Glutamatergic neuron (in vitro differentiated cells): ENCODE results near the gene RPEL1. TPM values are rescaled to one million over a fixed set of nuclear protein-coding genes. Genes with fewer than 3 reads are reported as not detected.
A peak's percentile ranks its signal among the peaks of the same experiment; 100 is the strongest.
"Not testable (repeated sequence)": the region's sequence is repeated elsewhere in the genome, so short reads cannot be mapped to it uniquely, and the experiment has no call there.

Experiments used
- DNase-seq: peaks from one replicate; pipeline ENCODE4 v3.0.0; 2022
- H3K27ac Mint-ChIP-seq: one replicate; pipeline ENCODE4 v1.8.0; 2020; ENCODE audit warnings: mild to moderate bottlenecking, mixed read lengths, inconsistent platforms; ENCODE audit not compliant: unreplicated experiment
- H3K27me3 Mint-ChIP-seq: one replicate; pipeline ENCODE4 v1.8.0; 2020; ENCODE audit warnings: mild to moderate bottlenecking, moderate library complexity, mixed read lengths, inconsistent platforms; ENCODE audit not compliant: unreplicated experiment
- H3K36me3 Mint-ChIP-seq: one replicate; pipeline ENCODE4 v1.8.0; 2020; ENCODE audit warnings: mild to moderate bottlenecking, mixed read lengths, inconsistent platforms; ENCODE audit not compliant: unreplicated experiment
- H3K4me1 Mint-ChIP-seq: one replicate; pipeline ENCODE4 v1.8.0; 2020; ENCODE audit warnings: mild to moderate bottlenecking, low read depth, mixed read lengths, inconsistent platforms; ENCODE audit not compliant: unreplicated experiment
- H3K4me3 Mint-ChIP-seq: one replicate; pipeline ENCODE4 v1.8.0; 2020; ENCODE audit warnings: mild to moderate bottlenecking, mixed read lengths, inconsistent platforms; ENCODE audit not compliant: unreplicated experiment
- H3K9me3 Mint-ChIP-seq: one replicate; pipeline ENCODE4 v1.8.0; 2020; ENCODE audit warnings: mild to moderate bottlenecking, moderate library complexity, mixed read lengths, inconsistent platforms; ENCODE audit not compliant: unreplicated experiment
- total RNA-seq: library from RNA; stranded (reverse); fragmentation: NEBNext Ultra II Directional; extraction: Animal tissue kit (Norgen Biotek cat#: 25700); gene quantifications from one replicate; pipeline ENCODE4 v1.2.1, GENCODE V29; 2021; ENCODE audit not compliant: unreplicated experiment
- TF ChIP-seq, protein P1 (sequence below): fragments of 200-600 bp; sonication (generic); IDR thresholded peaks from one replicate; pipeline ENCODE4 v1.5.0; 2021; ENCODE audit not compliant: partially characterized antibody, unreplicated experiment

Gene RPEL1
- total RNA-seq, 1 donor from 2014 or later: not detected

DNA sequence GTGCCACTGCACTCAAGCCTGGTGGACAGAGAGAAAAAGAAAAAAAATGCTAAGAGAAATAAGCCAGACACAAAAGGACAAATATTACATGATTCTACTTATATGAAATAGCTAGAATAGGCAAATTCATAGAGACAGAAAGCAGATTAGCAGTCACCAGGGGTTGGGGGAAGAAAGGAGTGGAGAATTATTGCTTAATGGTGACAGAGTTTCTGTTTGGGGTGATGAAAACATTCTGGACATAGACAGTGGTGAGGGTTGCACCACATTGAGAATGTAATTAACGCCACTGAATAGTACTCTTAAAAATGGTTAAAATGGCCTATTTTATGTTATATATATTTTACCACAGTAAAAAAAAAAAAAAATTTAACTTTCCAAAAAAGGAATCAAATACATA lies 46.2 kb upstream of the RPEL1 start:
- H3K9me3 Mint-ChIP-seq: no peaks in the 10 kb centered on the region
- no peak overlapping the region for H3K27ac Mint-ChIP-seq
- no peak overlapping the region for H3K4me3 Mint-ChIP-seq
- TF ChIP-seq, protein P1, sequence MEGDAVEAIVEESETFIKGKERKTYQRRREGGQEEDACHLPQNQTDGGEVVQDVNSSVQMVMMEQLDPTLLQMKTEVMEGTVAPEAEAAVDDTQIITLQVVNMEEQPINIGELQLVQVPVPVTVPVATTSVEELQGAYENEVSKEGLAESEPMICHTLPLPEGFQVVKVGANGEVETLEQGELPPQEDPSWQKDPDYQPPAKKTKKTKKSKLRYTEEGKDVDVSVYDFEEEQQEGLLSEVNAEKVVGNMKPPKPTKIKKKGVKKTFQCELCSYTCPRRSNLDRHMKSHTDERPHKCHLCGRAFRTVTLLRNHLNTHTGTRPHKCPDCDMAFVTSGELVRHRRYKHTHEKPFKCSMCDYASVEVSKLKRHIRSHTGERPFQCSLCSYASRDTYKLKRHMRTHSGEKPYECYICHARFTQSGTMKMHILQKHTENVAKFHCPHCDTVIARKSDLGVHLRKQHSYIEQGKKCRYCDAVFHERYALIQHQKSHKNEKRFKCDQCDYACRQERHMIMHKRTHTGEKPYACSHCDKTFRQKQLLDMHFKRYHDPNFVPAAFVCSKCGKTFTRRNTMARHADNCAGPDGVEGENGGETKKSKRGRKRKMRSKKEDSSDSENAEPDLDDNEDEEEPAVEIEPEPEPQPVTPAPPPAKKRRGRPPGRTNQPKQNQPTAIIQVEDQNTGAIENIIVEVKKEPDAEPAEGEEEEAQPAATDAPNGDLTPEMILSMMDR: no peak
- H3K4me1 Mint-ChIP-seq: peaks cover 1% of the 10 kb centered on the region
- DNase-seq: no peak
- H3K36me3 Mint-ChIP-seq: no peaks in the 10 kb centered on the region
- peaks cover 2% of the 10 kb centered on the region for H3K27me3 Mint-ChIP-seq

DNA sequence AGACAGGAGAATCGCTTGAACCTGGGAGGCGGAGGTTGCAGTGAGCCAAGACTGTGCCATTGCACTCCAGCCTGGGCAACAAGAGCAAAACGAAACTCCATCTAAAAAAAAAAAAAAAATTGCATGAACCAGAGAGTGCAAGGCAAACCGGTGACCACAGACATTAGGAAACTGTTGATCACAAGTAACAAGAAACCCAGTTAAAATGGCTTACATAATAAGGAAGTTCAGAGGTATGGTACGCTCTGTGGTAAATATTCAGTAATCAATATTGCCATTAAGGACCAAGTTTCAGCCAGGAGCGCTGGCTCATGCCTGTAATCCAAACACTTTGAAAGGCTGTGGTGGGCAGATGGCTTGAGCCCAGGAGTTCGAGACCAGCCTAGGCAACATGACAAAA lies 43.4 kb upstream of the RPEL1 start:
- no peaks in the 10 kb centered on the region for H3K36me3 Mint-ChIP-seq
- H3K27me3 Mint-ChIP-seq: peaks cover 3% of the 10 kb centered on the region
- DNase-seq: no peak
- TF ChIP-seq, protein P1: no peak
- H3K9me3 Mint-ChIP-seq: peaks cover 5% of the 10 kb centered on the region
- H3K4me3 Mint-ChIP-seq: no peak overlapping the region
- H3K27ac Mint-ChIP-seq: no peak overlapping the region
- H3K4me1 Mint-ChIP-seq: peaks cover 14% of the 10 kb centered on the region

DNA sequence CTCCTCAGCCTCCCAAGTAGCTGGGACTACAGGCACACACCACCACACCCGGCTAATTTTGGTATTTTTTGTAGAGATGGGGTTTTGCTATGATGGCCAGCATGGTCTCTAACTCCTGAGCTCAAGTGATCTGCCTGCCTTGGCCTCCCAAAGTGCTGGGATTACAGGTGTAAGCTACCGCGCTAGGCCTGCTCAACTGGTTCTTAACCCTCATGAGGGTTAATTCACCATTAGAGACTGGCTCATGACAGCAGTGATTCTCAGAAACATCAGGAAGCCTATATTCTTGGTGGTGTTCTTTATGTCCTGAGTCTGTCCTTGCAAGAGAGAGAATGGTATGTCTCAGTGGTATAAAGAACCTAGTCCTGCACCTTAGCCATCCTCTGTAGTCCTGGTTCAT lies 42.2 kb upstream of the RPEL1 start:
- Mint-ChIP-seq H3K4me1 (peaks cover 14% of the 10 kb centered on the region), H3K27ac (no peak overlapping the region), H3K27me3 (peaks cover 3% of the 10 kb centered on the region)

DNA sequence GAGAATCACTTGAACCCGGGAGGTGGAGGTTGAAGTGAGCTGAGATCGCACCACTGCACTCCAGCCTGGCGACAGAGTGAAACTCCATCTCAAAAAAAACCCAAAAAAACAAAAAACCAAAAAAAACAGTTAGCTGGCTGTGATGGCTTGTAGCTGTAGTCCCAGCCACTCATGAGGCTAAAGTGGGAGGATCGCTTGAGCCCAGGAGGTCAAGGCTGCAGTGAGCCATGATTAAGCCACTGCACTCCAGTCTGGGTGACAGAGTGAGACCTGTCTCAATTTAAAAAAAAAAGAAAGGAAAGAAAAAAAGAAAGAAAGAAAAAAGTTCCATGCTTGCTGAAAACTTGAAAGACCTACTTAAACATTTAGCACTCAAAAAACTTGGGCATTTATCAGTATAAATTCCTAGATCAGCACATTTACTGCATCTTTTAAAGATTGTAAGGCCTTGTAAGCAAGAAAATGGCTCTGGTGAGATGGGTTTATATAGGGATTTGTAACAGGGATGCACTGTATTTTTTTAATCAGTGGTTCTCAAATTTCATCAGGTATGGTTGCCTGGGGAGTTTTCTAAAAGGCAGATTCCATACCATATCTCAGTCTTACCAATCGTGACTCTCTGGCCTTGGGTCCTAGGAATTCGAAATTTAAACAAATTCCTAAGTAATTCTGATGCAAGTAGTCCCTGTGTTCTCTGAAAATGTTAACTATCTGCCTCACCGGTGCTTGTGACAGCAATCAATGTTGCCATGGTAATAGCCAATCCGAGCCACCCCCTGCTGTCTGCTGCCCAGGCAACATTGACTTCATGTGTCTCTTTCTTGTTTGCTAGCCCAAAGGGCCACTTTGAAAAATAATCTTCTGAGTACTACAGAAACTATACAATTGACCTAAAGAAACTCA lies 41.1 kb upstream of the RPEL1 start:
- H3K9me3 Mint-ChIP-seq: peaks cover 5% of the 10 kb centered on the region
- peak; percentile 53 for DNase-seq
- peaks cover 14% of the 10 kb centered on the region for H3K4me1 Mint-ChIP-seq
- TF ChIP-seq, protein P1: no peak
- H3K27me3 Mint-ChIP-seq: peaks cover 3% of the 10 kb centered on the region
- H3K36me3 Mint-ChIP-seq: no peaks in the 10 kb centered on the region
- peak overlapping the region; percentile 33 for H3K4me3 Mint-ChIP-seq
- H3K27ac Mint-ChIP-seq: no peak overlapping the region

More for the DNA sequence above, 42.2 kb upstream of the RPEL1 start:
- peaks cover 5% of the 10 kb centered on the region for H3K9me3 Mint-ChIP-seq
- H3K36me3 Mint-ChIP-seq: no peaks in the 10 kb centered on the region
- TF ChIP-seq, protein P1: no peak
- H3K4me3 Mint-ChIP-seq: no peak overlapping the region
- no peak for DNase-seq

DNA sequence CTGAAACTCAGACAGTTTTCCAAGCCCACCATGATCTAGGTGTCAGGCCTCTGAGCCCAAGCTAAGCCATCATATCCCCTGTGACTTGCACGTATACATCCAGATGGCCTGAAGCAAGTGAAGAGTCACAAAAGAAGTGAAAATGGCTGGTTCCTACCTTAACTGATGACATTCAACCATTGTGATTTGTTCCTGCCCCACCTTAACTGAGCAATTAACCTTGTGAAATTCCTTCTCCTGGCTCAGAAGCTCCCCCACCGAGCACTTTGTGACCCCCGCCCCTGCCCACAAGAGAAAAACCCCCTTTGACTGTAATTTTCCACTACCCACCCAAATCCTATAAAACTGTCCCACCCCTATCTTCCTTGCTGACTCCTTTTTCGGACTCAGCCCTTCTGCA lies 40.3 kb upstream of the RPEL1 start:
- not testable (repeated sequence) for H3K9me3 Mint-ChIP-seq, H3K27me3 Mint-ChIP-seq, DNase-seq, H3K36me3 Mint-ChIP-seq
- Mint-ChIP-seq H3K27ac (peak overlapping the region; percentile 62), H3K4me1 (peaks cover 14% of the 10 kb centered on the region), H3K4me3 (peak overlapping the region; percentile 33)

DNA sequence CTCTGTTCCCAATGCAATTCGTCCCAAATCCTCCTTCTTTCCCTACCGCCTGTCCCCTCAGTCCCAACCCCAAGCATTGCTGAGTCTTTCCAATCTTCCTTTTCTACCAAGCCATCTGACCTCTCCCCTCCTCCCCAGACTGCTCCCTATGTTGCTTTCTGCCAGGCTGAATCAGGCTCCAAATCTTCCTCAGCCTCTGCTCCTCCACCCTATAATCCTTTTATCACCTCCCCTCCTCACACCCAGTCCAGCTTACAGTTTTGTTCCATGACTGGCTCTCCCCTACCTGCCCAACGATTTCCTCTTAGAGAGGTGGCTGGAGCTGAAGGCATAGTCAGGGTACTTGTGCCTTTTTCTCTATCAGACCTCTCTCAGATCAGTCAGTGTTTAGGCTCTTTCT lies 39.0 kb upstream of the RPEL1 start:
- not testable (repeated sequence) for H3K4me3 Mint-ChIP-seq, H3K27me3 Mint-ChIP-seq, H3K9me3 Mint-ChIP-seq, DNase-seq, H3K36me3 Mint-ChIP-seq, H3K27ac Mint-ChIP-seq
- H3K4me1 Mint-ChIP-seq: peaks cover 14% of the 10 kb centered on the region
